Heart right ventricle (tissue), 16 donors: ENCODE data around the gene C9orf50. TPM values are rescaled to one million over a fixed set of nuclear protein-coding genes. Genes with fewer than 3 reads are reported as not detected.
A peak's percentile ranks its signal among the peaks of the same experiment; 100 is the strongest.

Experiments
- ATAC-seq, 8 donors: fragments of 200-7000 bp; cut with Tn5 transposase; one replicate each; pipeline ENCODE4 v1.9.1; 2020; ENCODE audit warnings: mild to moderate bottlenecking in 8 of 8, moderate library complexity in 8 of 8, moderate number of reproducible peaks in 1 of 8
- DNase-seq, 2 donors: peaks; one replicate each; pipeline ENCODE4 v3.0.0-alpha.2; 2020
- H3K27ac ChIP-seq, 10 donors: fragments of 200-600 bp; sonication (generic) in 2 of 10; one replicate each; pipeline versions ENCODE4 v1.5.0 to v1.8.0; 2020 to 2022; ENCODE audit warnings: mild to moderate bottlenecking in 3 of 10
- H3K27me3 ChIP-seq, 7 donors: fragments of 200-600 bp; one replicate each; pipeline ENCODE4 v1.8.0; 2021 to 2022; ENCODE audit warnings: mild to moderate bottlenecking in 2 of 7
- H3K36me3 ChIP-seq, 9 donors: fragments of 200-600 bp; sonication (generic) in 1 of 9; one replicate each; pipeline versions ENCODE4 v1.5.0 to v1.8.0; 2020 to 2022; ENCODE audit warnings: mild to moderate bottlenecking in 2 of 9
- H3K4me1 ChIP-seq, 9 donors: fragments of 200-600 bp; sonication (generic) in 1 of 9; one replicate each; pipeline versions ENCODE4 v1.5.0 to v1.8.0; 2020 to 2022; ENCODE audit warnings: mild to moderate bottlenecking in 4 of 9
- H3K4me3 ChIP-seq, 10 donors: fragments of 200-600 bp; sonication (generic) in 2 of 10; one replicate each; pipeline versions ENCODE4 v1.5.0 to v1.8.0; 2020 to 2022; ENCODE audit warnings: mild to moderate bottlenecking in 7 of 10, moderate library complexity in 2 of 10
- H3K9me3 ChIP-seq, 11 donors: fragments of 200-600 bp in 10 of 11; sonication (generic) in 2 of 11; one replicate each; pipeline versions ENCODE4 v1.5.0 to v1.8.0; 2013 to 2022; ENCODE audit warnings: mild to moderate bottlenecking in 2 of 11, control low read depth in 1 of 11, moderate library complexity in 1 of 11
- CTCF ChIP-seq, 9 donors: fragments of 200-600 bp; sonication (generic) in 2 of 9; IDR thresholded peaks; one replicate each; pipeline versions ENCODE4 v1.5.0 to v1.8.0; 2021 to 2022; ENCODE audit warnings: antibody characterized with exemption in 9 of 9, mild to moderate bottlenecking in 5 of 9, moderate library complexity in 1 of 9
- WGBS, 2 donors: extraction: QIAGEN DNeasy Blood & Tissue Kit; methylation state at CpG; one replicate each; pipeline ENCODE4 v1.1.7; 2013; ENCODE audit warnings: inconsistent platforms in 1 of 2; 5-methylcytosine and 5-hydroxymethylcytosine counted together
- intact Hi-C, 10 donors: fragments of 100-400 bp; cut with DNase I; formaldehyde crosslinking; loops; one replicate each; pipeline versions ENCODE4 v1.11.1 to v1.14.2; 2022
- polyA plus RNA-seq, 2 donors: library from polyadenylated mRNA; stranded (reverse); fragments of 200-250 nt; gene quantifications; one replicate each; pipeline ENCODE4 v1.2.3, GENCODE V29; 2013
- total RNA-seq, 10 donors: library from RNA; stranded (reverse); fragmentation: NEBNext Ultra II Directional in 3 of 10; extraction: Animal tissue kit (Norgen Biotek cat#: 25700) in 3 of 10; gene quantifications; one replicate each; pipeline versions ENCODE4 v1.2.1 to v1.2.4, GENCODE V29; 2021 to 2023
- donor health status: Arrhythmogenic right ventricular cardiomyopathy.
- donor health status: ischemic (EF 13 %, LVEDD 7.1; RV severe dilation, severe dysfunction).
- donor health status: healthy with polysubstance abuse.
- donor health status: DM: no; HTN: yes; CAD: no.
- donor health status: DM: no; HTN: no; CAD: no.
- donor health status: ischemic (EF 25% LVEDD 6.9; RV normal size, moderate dysfunction).
- donor health status: ischemic (EF 25% LVEDD 5.7; RV mildly dilated, moderate dysfunction).
- donor health status: healthy.
- donor health status: DM: yes; HTN: yes; CAD: no.
- donor health status: Ischemic cardiomyopathy.
- donor health status: ischemic (EF 35%, LVEDD 5.7; RV mildly dilated, moderate dysfunction).
- donor health status: nonischemic (EF 11% LVEDD 7.7; RV severe dilation, severe dysfunction).
- donor health status: DM: yes; HTN: yes; CAD: no.
- donor health status: PGD.
- donor health status: ischemic (EF 29% LVEDD 5.4; RV normal size, mild dysfunction).
- donor health status: nonischemic (EF 23%, LVEDD 6.1; RV moderate dilation, normal function).

C9orf50 gene
- total and polyA plus RNA-seq, 12 donors, result not detected

DNA sequence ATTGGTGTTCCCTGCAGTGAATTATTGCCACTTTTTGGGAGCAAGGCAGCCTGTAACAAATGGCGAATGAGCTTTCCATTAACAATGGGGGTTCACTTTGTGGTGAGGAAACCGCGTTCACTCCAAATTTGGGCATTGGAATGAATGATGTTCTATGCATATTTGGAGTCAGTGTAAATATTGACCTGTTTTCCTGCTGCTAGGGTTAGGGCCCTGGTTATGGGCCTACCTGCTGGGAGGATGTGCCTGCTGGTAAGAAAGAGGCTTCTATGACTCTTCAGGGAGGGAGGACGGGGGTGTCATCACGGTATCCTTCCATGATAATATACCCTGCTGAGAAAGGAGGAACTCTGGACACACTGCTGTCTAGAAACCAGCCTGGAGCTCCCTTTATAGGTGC is 29.0 kb downstream of the C9orf50 start:
- H3K9me3 ChIP-seq, result no peaks in the 10 kb centered on the region
- WGBS, 2 donors, result 84 to 88% methylated on average over 5 of the region's 5 CpGs

DNA sequence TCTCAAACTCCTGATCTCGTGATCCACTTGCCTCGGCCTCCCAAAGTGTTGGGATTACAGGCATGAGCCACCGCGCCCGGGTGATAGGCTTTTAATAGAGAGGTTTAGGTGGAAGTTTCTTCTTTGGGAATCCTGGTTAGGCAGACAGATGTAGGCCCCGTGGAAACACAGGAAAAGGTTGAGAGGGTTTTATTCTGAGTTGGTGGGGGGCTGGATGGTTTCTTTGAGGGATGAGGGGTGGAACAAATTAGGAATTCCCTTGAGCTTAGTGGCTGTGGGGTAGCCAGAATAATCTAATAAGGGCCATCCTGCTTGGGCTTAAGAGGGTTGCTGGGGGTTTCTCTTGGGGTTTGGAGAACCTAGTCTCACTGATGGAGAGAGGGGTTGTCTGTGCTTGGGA is 30.4 kb downstream of the C9orf50 start:
- no peak for TF ChIP-seq CTCF (IDR thresholded peaks at IDR 0.05)
- intact Hi-C loops, result loop anchor here in 1 of 10 donors (10.0 kb wide), 1 partner anchor 86 kb away; no protein-coding TSS in a partner anchor

More for the DNA sequence above, 29.0 kb downstream of the C9orf50 start:
- DNase-seq (no peak), ATAC-seq (no peak)
- Histone ChIP-seq H3K4me1 (peaks cover 2 to 20% (median 7%) of the 10 kb centered on the region in 9 donors), H3K27ac (no peak overlapping the region), H3K36me3 (no peaks in the 10 kb centered on the region), H3K4me3 (no peak overlapping the region), H3K27me3 (peaks cover 0 to 7% (median 0%) of the 10 kb centered on the region in 7 donors)
- intact Hi-C loops, result loop anchor here in 1 of 10 donors (10.0 kb wide), 1 partner anchor 87 kb away; no protein-coding TSS in a partner anchor
- TF ChIP-seq CTCF (IDR thresholded peaks at IDR 0.05), result no peak

GRCh38 chr9:129587487-129588262 is 33.2 kb downstream of the C9orf50 start:
- ATAC-seq (peak in 1 of 8 donors; percentile 24), DNase-seq (no peak)
- 89 to 91% methylated on average over 23 of the region's 23 CpGs for WGBS, 2 donors
- H3K27ac ChIP-seq, result no peak overlapping the region
- no peaks in the 10 kb centered on the region for H3K36me3 ChIP-seq
- H3K9me3 ChIP-seq, result no peaks in the 10 kb centered on the region
- peaks cover 0 to 8% (median 3%) of the 10 kb centered on the region in 9 donors for H3K4me1 ChIP-seq
- TF ChIP-seq CTCF (IDR thresholded peaks at IDR 0.05), result no peak
- H3K27me3 ChIP-seq, result no peaks in the 10 kb centered on the region
- intact Hi-C loops, result no loop called here
- no peak overlapping the region for H3K4me3 ChIP-seq

More for the DNA sequence above, 30.4 kb downstream of the C9orf50 start:
- no peak overlapping the region for H3K27ac ChIP-seq
- no peaks in the 10 kb centered on the region for H3K36me3 ChIP-seq
- H3K4me1 ChIP-seq, result peaks cover 0 to 6% (median 0%) of the 10 kb centered on the region in 9 donors
- H3K27me3 ChIP-seq, result no peaks in the 10 kb centered on the region
- H3K9me3 ChIP-seq, result no peaks in the 10 kb centered on the region
- no peak for ATAC-seq
- 84 to 89% methylated on average over 6 of the region's 6 CpGs for WGBS, 2 donors
- no peak for DNase-seq
- no peak overlapping the region for H3K4me3 ChIP-seq

DNA sequence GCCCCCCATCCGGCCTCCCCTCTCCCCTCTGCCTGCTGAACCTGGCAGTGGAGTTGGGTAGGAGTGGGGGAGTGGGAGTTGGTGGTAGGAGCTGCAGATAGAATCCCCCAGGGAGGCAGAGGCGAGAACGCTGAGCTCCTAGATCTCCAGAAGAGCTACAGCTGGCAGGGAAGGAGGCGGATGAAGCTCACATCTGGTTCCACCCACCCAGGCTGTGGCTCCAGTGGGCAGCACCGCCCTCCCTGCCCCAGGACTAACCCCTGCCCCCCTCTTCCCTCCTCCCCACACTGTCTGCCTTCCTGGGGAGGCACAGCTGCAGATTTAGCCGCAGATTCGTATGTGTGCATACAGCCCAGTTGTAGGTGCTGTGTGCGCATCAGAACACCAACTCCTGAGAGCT is 34.2 kb downstream of the C9orf50 start:
- H3K27me3 ChIP-seq, result no peaks in the 10 kb centered on the region
- peaks cover 0 to 8% (median 3%) of the 10 kb centered on the region in 9 donors for H3K4me1 ChIP-seq
- no peak overlapping the region for H3K4me3 ChIP-seq
- H3K27ac ChIP-seq, result no peak overlapping the region
- H3K36me3 ChIP-seq, result no peaks in the 10 kb centered on the region
- no peak for TF ChIP-seq CTCF (IDR thresholded peaks at IDR 0.05)
- intact Hi-C loops, result no loop called here
- no peak for DNase-seq
- WGBS, 2 donors, result 63 to 67% methylated on average over 6 to 8 of the region's 8 CpGs
- ATAC-seq, result peak in 1 of 8 donors; percentile 5
- H3K9me3 ChIP-seq, result no peaks in the 10 kb centered on the region
